Dermis blood vessel endothelial cell (primary cell): ENCODE data around the gene RAB11B. TPM values are rescaled to one million over a fixed set of nuclear protein-coding genes. Genes with fewer than 3 reads are reported as not detected.
"Not testable (repeated sequence)": the region's sequence is repeated elsewhere in the genome, so short reads cannot be mapped to it uniquely, and the experiment has no call there.

ENCODE experiments used
- DNase-seq: peaks from one replicate; pipeline ENCODE4 v3.0.0; 2010
- total RNA-seq: library from RNA; depleted of rRNA; stranded (reverse); fragments of >200 nt; gene quantifications from 2 replicates; pipeline ENCODE4 v1.2.3, GENCODE V29; 2014

RAB11B gene
- total RNA-seq, 1 donor from 2014 or later: 34.5 TPM

- no peak for DNase-seq
Measured at GRCh38 chr19:8395621-8396082, 5.5 kb downstream of the RAB11B start.

- no peak for DNase-seq
Measured at GRCh38 chr19:8396185-8396562, 6.0 kb downstream of the RAB11B start.

GRCh38 chr19:8396563-8397203 is 6.5 kb downstream of the RAB11B start:
- DNase-seq: peak; percentile 89

- no peak for DNase-seq
Measured at GRCh38 chr19:8397271-8397670, 7.1 kb downstream of the RAB11B start.

- no peak for DNase-seq
Measured at GRCh38 chr19:8397746-8398310, 7.7 kb downstream of the RAB11B start.

- no peak for DNase-seq
Measured at GRCh38 chr19:8398311-8398771, 8.2 kb downstream of the RAB11B start.

DNA sequence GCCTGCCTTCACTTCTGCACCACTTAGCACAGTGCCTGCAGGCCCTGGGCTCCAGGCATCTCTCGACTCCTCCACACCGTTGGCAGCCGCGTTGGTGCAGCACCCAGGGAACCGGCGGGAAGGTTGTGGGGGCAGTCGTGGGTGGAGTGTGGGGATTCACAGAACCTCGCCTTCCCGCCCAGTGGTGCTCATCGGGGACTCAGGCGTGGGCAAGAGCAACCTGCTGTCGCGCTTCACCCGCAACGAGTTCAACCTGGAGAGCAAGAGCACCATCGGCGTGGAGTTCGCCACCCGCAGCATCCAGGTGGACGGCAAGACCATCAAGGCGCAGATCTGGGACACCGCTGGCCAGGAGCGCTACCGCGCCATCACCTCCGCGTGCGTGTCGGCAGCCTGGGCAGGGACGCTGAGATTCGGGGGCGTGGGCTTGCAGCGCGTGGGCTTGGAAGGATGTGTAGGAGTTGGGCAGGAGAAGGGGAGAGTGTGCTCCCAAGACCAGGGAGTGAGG is 9.6 kb downstream of the RAB11B start:
- DNase-seq: no peak

DNA sequence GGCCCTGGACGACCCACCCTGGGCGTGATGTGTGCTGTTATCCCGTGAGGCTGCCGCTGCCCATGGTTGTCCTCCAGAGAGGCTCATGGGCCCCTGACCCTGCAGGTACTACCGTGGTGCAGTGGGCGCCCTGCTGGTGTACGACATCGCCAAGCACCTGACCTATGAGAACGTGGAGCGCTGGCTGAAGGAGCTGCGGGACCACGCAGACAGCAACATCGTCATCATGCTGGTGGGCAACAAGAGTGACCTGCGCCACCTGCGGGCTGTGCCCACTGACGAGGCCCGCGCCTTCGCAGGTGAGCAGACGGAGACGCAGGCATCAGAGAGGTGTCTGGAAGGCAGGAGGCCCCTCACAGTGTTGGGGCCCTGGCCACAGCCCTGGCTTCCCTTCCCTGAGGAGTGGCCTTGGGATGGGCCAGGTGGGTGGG is 11.8 kb downstream of the RAB11B start:
- DNase-seq: no peak

DNA sequence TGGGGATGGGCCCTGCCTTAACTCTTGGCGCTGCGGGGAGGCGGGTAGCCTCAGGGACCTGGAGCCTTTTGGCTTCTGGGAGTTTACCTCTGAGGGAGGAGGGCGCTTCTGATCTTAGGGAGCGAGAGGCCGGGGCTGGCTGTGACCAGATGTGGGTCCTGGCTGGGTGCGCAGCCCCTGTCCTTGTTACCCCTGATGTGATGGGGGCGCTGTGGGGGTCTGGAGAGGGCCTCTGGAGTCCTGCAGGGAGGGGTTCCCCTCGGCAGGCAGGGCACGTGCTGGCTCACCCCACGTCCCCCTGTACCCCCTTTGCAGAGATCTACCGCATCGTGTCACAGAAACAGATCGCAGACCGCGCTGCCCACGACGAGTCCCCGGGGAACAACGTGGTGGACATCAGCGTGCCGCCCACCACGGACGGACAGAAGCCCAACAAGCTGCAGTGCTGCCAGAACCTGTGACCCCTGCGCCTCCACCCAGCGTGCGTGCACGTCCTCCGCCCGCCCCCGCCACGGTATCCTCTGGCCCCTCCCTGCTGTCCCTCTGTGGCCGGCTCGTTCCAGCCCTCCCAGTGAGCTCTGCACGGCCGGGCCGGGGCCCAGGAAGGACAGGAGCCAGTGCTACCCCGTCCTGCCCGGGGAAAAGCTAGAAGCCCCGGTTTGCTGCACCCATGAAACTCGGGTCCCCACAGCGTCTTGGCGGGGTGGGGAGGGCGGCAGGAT is 13.1 kb downstream of the RAB11B start:
- no peak for DNase-seq

GRCh38 chr19:8403820-8404109 is 13.6 kb downstream of the RAB11B start:
- DNase-seq: no peak

DNA sequence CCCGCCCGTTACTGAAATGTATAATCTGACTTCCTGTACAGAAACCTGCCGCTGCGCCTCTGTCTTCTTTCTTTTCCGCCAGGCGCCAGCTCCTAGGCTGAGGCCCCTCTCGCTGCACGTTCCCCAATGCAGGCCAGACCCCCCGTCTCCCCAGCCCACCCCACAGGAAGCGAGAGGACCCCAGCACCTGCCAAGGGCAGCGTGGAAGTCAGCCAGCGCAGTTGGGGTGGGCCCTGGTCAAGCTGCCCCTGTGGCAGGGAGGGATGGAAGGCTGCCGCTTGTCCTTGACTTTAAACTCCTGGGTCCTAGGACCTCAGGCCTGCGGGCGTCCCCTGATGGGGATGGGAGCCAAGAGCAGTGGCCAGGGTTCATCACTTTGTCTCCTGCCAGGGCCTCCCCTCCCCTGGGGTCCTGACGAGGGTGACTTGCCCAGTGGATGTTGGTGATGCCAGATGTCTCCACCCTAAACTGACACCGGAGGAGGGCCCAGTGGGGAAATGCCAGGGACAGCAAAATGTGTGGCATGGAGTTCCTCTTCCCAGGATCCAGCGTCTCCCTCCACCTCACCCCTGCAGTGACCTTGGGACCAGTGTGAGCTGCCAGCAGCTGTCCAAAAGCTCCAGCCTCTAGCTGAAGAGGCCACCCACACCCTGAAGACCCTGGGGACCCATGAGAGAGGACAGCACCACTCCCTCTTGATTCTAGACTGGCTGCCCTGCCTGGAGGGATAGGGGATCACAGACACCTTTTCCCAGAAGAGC is 14.4 kb downstream of the RAB11B start:
- no peak for DNase-seq

GRCh38 chr19:8410718-8411117 is 20.6 kb downstream of the RAB11B start:
- not testable (repeated sequence) for DNase-seq

GRCh38 chr19:8412783-8413628 is 22.8 kb downstream of the RAB11B start, which contains the start of gene MARCHF2:
MARCHF2 (plus strand) TSS chr19:8413305; CDS start chr19:8421841, 8,536 bp downstream.
- peak; percentile 99 for DNase-seq

- DNase-seq: no peak
Measured at GRCh38 chr19:8413629-8413995, 23.5 kb downstream of the RAB11B start.

DNA sequence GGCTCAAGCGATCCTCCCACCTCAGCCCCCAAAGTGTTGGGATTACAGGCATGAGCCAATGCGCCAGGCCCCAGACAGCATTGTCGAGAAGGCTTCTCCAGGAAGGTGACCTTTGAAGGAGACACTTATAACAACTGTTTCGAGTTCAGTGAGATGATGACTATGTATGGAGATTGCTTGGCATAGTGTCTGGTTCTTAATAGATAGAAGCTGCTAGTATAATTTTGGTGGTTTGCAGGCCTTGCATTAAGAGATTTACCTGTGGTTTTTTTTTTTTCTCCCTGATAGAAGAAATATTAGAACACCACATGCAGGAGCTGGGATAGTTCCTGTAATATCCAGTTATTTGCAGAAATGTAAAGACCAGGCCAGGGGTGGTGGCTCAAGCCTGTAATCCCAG is 26.6 kb downstream of the RAB11B start:
- no peak for DNase-seq

DNA sequence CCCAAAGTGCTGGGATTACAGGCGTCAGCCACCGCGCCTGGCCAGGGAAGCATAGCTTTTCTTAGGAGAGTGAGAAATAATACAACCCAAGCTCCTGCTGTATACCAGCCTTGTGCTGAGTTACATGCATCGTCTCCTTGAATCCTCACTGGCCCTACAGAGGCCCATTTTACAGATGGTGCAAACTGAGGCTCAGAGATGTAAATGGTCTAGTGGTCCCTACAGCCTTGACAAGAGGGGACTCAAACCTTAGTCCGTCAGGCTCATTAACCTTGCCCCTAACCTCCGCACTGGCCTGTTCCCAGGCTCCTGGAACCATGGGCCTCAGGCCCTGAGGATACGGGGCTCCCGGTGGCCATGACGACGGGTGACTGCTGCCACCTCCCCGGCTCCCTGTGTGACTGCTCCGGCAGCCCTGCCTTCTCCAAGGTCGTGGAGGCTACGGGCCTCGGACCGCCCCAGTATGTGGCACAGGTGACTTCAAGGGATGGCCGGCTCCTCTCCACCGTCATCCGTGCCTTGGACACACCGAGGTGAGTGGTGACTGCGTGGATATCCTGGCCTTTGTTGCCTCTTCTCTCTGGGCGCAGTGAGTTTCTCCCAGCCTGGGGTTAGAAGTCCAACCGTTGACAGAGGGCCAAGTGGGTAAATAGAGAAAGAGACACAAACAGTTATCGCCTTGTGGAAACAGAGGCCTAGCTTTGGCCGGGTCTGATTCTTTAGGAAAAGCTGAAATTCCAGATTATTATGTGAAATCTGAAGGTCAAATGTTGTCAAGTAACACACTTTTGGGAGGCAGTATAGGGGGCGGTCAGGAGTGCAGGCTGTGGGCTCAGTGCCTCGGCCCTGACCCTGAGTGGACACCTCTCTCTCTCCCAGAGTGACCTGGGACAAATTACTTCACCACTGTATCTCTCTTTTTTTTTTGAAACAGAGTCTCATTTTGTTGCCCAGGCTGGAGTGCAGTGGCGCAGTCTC is 31.6 kb downstream of the RAB11B start:
- no peak for DNase-seq

DNA sequence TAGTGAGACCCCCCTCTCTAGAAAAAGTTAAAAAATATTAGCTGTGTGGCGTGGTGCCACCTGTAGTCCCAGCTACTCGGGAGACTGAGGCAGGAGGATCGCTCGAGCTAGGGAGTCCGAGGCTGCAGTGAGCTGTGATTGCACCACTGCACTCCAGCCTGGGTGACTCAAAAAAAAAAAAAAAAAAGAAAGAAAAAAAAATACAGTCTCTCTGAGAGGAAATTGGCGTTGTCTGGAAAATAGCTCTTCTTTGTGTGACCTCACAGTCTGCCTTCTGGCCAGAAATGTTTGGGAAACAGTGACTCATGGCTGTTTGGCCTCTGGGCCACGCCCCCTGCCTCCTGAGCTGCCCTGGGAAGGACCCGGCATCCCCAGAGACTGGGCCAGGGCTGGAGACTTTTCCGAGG is 33.7 kb downstream of the RAB11B start:
- peak; percentile 98 for DNase-seq

DNA sequence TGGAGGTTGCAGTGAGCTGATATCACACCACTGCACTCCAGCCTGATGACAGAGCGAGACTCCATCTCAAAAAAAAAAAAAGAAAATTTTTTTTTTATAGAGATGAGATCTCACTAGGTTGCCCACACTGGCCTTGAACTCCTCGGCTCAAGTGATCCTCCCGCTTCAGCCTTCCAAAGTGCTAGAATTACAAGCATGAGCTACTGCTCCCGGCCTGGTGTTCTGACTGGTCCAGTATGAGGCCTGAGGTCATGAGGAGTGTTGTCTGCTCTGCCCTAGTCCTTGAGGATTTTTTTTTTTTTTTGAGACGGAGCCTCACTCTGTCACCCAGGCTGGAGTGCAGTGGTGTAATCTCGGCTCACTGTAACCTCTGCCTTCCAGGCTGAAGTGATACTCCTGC is 35.2 kb downstream of the RAB11B start:
- DNase-seq: not testable (repeated sequence)

GRCh38 chr19:8426283-8426682 is 36.1 kb downstream of the RAB11B start:
- no peak for DNase-seq

- DNase-seq: no peak
Measured at GRCh38 chr19:8429044-8429443, 38.9 kb downstream of the RAB11B start.

- no peak for DNase-seq
Measured at GRCh38 chr19:8429826-8430225, 39.7 kb downstream of the RAB11B start.
